HepG2 (cell line): Measurements from ENCODE around the gene SSNA1. TPM values are rescaled to one million over a fixed set of nuclear protein-coding genes. Genes with fewer than 3 reads are reported as not detected.

Experiments
- ARID5B ChIP-seq: IDR thresholded peaks from 2 replicates; pipeline ENCODE4 v1.4.0; 2020; ENCODE audit warnings: mild to moderate bottlenecking, missing genetic modification reagents
- CHD2 ChIP-seq: IDR thresholded peaks from 2 replicates; pipeline ENCODE4 v1.6.1; 2011; ENCODE audit warnings: low read depth, low read length, improper control_type of control experiment
- DNMT1 ChIP-seq: sonication (generic); formaldehyde crosslinking; IDR thresholded peaks from 2 replicates; pipeline ENCODE4 v1.5.1; 2020; ENCODE audit warnings: mild to moderate bottlenecking, missing genetic modification reagents
- GFI1 ChIP-seq: sonication (generic); formaldehyde crosslinking; IDR thresholded peaks from 2 replicates; pipeline ENCODE4 v1.5.0; 2020; ENCODE audit warnings: missing genetic modification reagents, mild to moderate bottlenecking, borderline replicate concordance
- HBP1 ChIP-seq: IDR thresholded peaks from 2 replicates; pipeline ENCODE4 v1.6.1; 2016; ENCODE audit warnings: low read depth, control low read depth
- HOXA3 ChIP-seq: sonication (generic); formaldehyde crosslinking; IDR thresholded peaks from 2 replicates; pipeline ENCODE4 v1.5.0; 2020; ENCODE audit warnings: missing genetic modification reagents
- JARID2 ChIP-seq: sonication (generic); formaldehyde crosslinking; IDR thresholded peaks from 2 replicates; pipeline ENCODE4 v1.8.1; 2023; ENCODE audit warnings: missing genetic modification reagents, inconsistent platforms; ENCODE audit not compliant: insufficient replicate concordance
- MAZ ChIP-seq, 2 experiments: sonication (generic) in 1 of 2; formaldehyde crosslinking in 1 of 2; IDR thresholded peaks; 2 replicates each; pipeline versions ENCODE4 v1.5.0 to v1.6.1; 2012 to 2020; ENCODE audit warnings: low read depth in 2 of 2, mild to moderate bottlenecking in 2 of 2, borderline replicate concordance in 1 of 2, improper control_type of control experiment in 1 of 2, low read length in 1 of 2, missing genetic modification reagents in 1 of 2, moderate library complexity in 1 of 2
- MTA3 ChIP-seq: sonication (generic); formaldehyde crosslinking; IDR thresholded peaks from 2 replicates; pipeline ENCODE4 v1.4.0; 2020; ENCODE audit warnings: missing genetic modification reagents
- NFRKB ChIP-seq: fragments of 450-650 bp; IDR thresholded peaks from 2 replicates; pipeline ENCODE4 v1.6.1; 2017
- NFYC ChIP-seq: IDR thresholded peaks from 2 replicates; pipeline ENCODE4 v1.6.1; 2016; ENCODE audit warnings: missing genetic modification reagents, missing compliant biosample characterization
- THAP11 ChIP-seq: IDR thresholded peaks from 2 replicates; pipeline ENCODE4 v1.6.1; 2016; ENCODE audit warnings: missing biosample characterization, missing genetic modification reagents
- ZBTB34 ChIP-seq: sonication (generic); formaldehyde crosslinking; IDR thresholded peaks from 2 replicates; pipeline ENCODE4 v1.8.0; 2022; ENCODE audit warnings: mild to moderate bottlenecking, missing genetic modification reagents
- ZNF317 ChIP-seq: sonication (generic); formaldehyde crosslinking; IDR thresholded peaks from 2 replicates; pipeline ENCODE4 v1.5.0; 2020; ENCODE audit warnings: mild to moderate bottlenecking, missing genetic modification reagents
- ZNF44 ChIP-seq: sonication (generic); formaldehyde crosslinking; IDR thresholded peaks from 2 replicates; pipeline ENCODE4 v1.5.1; 2020; ENCODE audit warnings: mild to moderate bottlenecking, missing genetic modification reagents
- ZSCAN31 ChIP-seq: sonication (generic); formaldehyde crosslinking; IDR thresholded peaks from 2 replicates; pipeline ENCODE4 v1.5.0; 2020; ENCODE audit warnings: low read depth, mild to moderate bottlenecking, missing genetic modification reagents
- polyA plus RNA-seq, 8 experiments: library from polyadenylated mRNA; depleted of rRNA in 3 of 8; stranded (reverse) in 7 of 8; unstranded in 1 of 8; fragments of >200 nt; fragmentation: Illumina TruSeq in 4 of 8; extraction: Trizol in 4 of 8; gene quantifications; 2 replicates each; pipeline versions ENCODE4 v1.2.1 to v1.2.3, GENCODE V29; 2011 to 2016; ENCODE audit warnings: low read depth in 4 of 8, missing spikeins in 1 of 8, mixed read lengths in 1 of 8; ENCODE audit not compliant: insufficient read depth in 1 of 8
- total RNA-seq, 5 experiments: library from RNA; depleted of rRNA; stranded (reverse); fragments of >200 nt; fragmentation: Illumina TruSeq; extraction: Trizol; gene quantifications; 2 replicates each; pipeline ENCODE4 v1.2.3, GENCODE V29; 2016; ENCODE audit warnings: low read depth in 1 of 5
- TF ChIP-seq, protein P1 (sequence below): IDR thresholded peaks from 2 replicates; pipeline ENCODE4 v1.6.1; 2016
- TF ChIP-seq, protein P2 (sequence below): sonication (generic); formaldehyde crosslinking; conservative IDR thresholded peaks from 2 replicates; pipeline ENCODE4 v1.4.0; 2020; ENCODE audit warnings: missing genetic modification reagents

SSNA1 gene
- total and polyA plus RNA-seq, 2 of the 13 experiments (the other 11 are each of a cell fraction or from before 2014, with no cell fraction given), result 35.9 to 49.4 TPM

DNA sequence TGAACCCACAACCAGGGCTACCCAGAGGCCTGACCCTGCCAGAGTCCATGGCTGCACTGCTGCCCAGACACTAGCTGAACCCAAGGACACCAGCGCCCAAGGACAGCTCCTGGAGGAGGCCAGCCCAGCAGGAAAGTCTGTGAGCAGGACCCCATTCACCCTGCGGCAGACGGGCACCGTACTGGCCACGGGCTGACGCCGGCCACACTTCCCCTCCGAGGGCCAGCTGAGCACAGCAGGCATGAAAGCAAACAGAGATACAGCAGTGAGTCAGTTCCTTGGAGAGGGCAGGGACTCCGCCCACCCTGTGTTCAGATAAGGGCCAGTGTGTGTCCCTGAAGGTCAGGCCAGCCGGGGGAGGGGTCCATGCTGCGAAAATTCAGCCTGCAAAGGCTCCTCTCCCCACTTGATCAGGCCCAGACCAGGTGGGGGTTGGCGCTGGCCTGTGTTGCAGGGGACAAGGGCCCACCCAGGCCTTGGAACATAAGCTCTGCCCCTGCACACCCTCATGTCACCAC lies 30.3 kb downstream of the SSNA1 start (continued):
- TF ChIP-seq ZNF44 (CRISPR knock-in tag), result no peak
- TF ChIP-seq THAP11 (CRISPR knock-in tag), result peak; percentile 39; the same call in 1 of the 2 replicates
- no peak for TF ChIP-seq JARID2 (CRISPR knock-in tag)
- TF ChIP-seq HBP1 (CRISPR knock-in tag), result 0 out of 2 replicates have a peak, but pooled peaks have one; percentile 68
- TF ChIP-seq, protein P1, sequence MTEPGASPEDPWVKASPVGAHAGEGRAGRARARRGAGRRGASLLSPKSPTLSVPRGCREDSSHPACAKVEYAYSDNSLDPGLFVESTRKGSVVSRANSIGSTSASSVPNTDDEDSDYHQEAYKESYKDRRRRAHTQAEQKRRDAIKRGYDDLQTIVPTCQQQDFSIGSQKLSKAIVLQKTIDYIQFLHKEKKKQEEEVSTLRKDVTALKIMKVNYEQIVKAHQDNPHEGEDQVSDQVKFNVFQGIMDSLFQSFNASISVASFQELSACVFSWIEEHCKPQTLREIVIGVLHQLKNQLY, result no peak; the same call in 1 of the 2 replicates
- TF ChIP-seq CHD2, result no peak
- peak; percentile 45; the same call in 1 of the 2 replicates for TF ChIP-seq HOXA3
- no peak for TF ChIP-seq GFI1
- TF ChIP-seq NFRKB, result no peak
- no peak for TF ChIP-seq MTA3 (CRISPR knock-in tag)
- peak; percentile 71 for TF ChIP-seq ARID5B (CRISPR knock-in tag)
- TF ChIP-seq ZBTB34, result no peak
- no peak for TF ChIP-seq ZNF317 (CRISPR knock-in tag)
- TF ChIP-seq DNMT1 (CRISPR knock-in tag), result no peak
- no peak for TF ChIP-seq ZSCAN31 (CRISPR knock-in tag)
- TF ChIP-seq, protein P2, sequence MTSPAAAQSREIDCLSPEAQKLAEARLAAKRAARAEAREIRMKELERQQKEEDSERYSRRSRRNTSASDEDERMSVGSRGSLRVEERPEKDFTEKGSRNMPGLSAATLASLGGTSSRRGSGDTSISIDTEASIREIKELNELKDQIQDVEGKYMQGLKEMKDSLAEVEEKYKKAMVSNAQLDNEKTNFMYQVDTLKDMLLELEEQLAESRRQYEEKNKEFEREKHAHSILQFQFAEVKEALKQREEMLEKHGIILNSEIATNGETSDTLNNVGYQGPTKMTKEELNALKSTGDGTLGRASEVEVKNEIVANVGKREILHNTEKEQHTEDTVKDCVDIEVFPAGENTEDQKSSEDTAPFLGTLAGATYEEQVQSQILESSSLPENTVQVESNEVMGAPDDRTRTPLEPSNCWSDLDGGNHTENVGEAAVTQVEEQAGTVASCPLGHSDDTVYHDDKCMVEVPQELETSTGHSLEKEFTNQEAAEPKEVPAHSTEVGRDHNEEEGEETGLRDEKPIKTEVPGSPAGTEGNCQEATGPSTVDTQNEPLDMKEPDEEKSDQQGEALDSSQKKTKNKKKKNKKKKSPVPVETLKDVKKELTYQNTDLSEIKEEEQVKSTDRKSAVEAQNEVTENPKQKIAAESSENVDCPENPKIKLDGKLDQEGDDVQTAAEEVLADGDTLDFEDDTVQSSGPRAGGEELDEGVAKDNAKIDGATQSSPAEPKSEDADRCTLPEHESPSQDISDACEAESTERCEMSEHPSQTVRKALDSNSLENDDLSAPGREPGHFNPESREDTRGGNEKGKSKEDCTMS (CRISPR knock-in tag), result no peak
- TF ChIP-seq NFYC (CRISPR knock-in tag), result 0 out of 2 replicates have a peak, but pooled peaks have one; percentile 33
- no peak for TF ChIP-seq MAZ (IDR thresholded peaks at IDR 0.05; ENCODE audit: borderline replicate concordance, low read depth, low read length)
- no peak; the same call in 1 of the 2 replicates for TF ChIP-seq MAZ (CRISPR knock-in tag; IDR thresholded peaks at IDR 0.05; ENCODE audit: low read depth)
